ENCODE measurements around the gene ZBTB42.

Gene ZBTB42

GRCh38 chr14:104758981-104759969, 41.6 kb upstream of the ZBTB42 start:
- Histone ChIP-seq H3K27ac (ENCODE audit: low read depth, low read length) (no peak overlapping the region), H3K4me1 (ENCODE audit: control insufficient read depth, insufficient read depth, low read length) (peaks cover 4% of the 10 kb centered on the region), H3K27me3 (ENCODE audit: control insufficient read depth, insufficient read depth, low read length) (no peaks in the 10 kb centered on the region), H3K36me3 (ENCODE audit: control insufficient read depth, insufficient read depth, low read length) (peaks cover 27% of the 10 kb centered on the region), H3K9ac (ENCODE audit: low read length) (no peak overlapping the region), H3K4me3 (ENCODE audit: low read length) (no peak overlapping the region)

GRCh38 chr14:104765517-104765916, 35.4 kb upstream of the ZBTB42 start:
- Histone ChIP-seq H3K4me3 (ENCODE audit: low read length) (no peak overlapping the region), H3K27me3 (ENCODE audit: control insufficient read depth, insufficient read depth, low read length) (no peaks in the 10 kb centered on the region), H3K27ac (ENCODE audit: low read depth, low read length) (no peak overlapping the region), H3K4me1 (ENCODE audit: control insufficient read depth, insufficient read depth, low read length) (no peaks in the 10 kb centered on the region), H3K36me3 (ENCODE audit: control insufficient read depth, insufficient read depth, low read length) (peaks cover 2% of the 10 kb centered on the region), H3K9ac (ENCODE audit: low read length) (no peak overlapping the region)

- Histone ChIP-seq H3K27me3 (ENCODE audit: control insufficient read depth, insufficient read depth, low read length) (no peaks in the 10 kb centered on the region), H3K9ac (ENCODE audit: low read length) (no peak overlapping the region), H3K36me3 (ENCODE audit: control insufficient read depth, insufficient read depth, low read length) (peaks cover 5% of the 10 kb centered on the region), H3K4me3 (ENCODE audit: low read length) (no peak overlapping the region), H3K4me1 (ENCODE audit: control insufficient read depth, insufficient read depth, low read length) (no peaks in the 10 kb centered on the region), H3K27ac (ENCODE audit: low read depth, low read length) (no peak overlapping the region)
Observed at GRCh38 chr14:104766256-104766862, 34.5 kb upstream of the ZBTB42 start.

- no peaks in the 10 kb centered on the region for H3K27me3 ChIP-seq (ENCODE audit: control insufficient read depth, insufficient read depth, low read length)
- H3K4me1 ChIP-seq (ENCODE audit: control insufficient read depth, insufficient read depth, low read length), result no peaks in the 10 kb centered on the region
- H3K4me3 ChIP-seq (ENCODE audit: low read length), result no peak overlapping the region
- peaks cover 11% of the 10 kb centered on the region for H3K36me3 ChIP-seq (ENCODE audit: control insufficient read depth, insufficient read depth, low read length)
- no peak overlapping the region for H3K27ac ChIP-seq (ENCODE audit: low read depth, low read length)
- peak overlapping the region; percentile 6 for H3K9ac ChIP-seq (ENCODE audit: low read length)
Observed at GRCh38 chr14:104766863-104767633, 33.9 kb upstream of the ZBTB42 start.

GRCh38 chr14:104767634-104767918, 33.3 kb upstream of the ZBTB42 start:
- H3K27ac ChIP-seq (ENCODE audit: low read depth, low read length), result no peak overlapping the region

GRCh38 chr14:104768437-104769323, 32.2 kb upstream of the ZBTB42 start:
- Histone ChIP-seq H3K4me3 (ENCODE audit: low read length) (no peak overlapping the region), H3K36me3 (ENCODE audit: control insufficient read depth, insufficient read depth, low read length) (peaks cover 20% of the 10 kb centered on the region), H3K9ac (ENCODE audit: low read length) (no peak overlapping the region), H3K27ac (ENCODE audit: low read depth, low read length) (no peak overlapping the region), H3K4me1 (ENCODE audit: control insufficient read depth, insufficient read depth, low read length) (no peaks in the 10 kb centered on the region), H3K27me3 (ENCODE audit: control insufficient read depth, insufficient read depth, low read length) (no peaks in the 10 kb centered on the region)

More at GRCh38 chr14:104767634-104767918, 33.3 kb upstream of the ZBTB42 start:
- H3K4me1 ChIP-seq (ENCODE audit: control insufficient read depth, insufficient read depth, low read length), result no peaks in the 10 kb centered on the region
- no peaks in the 10 kb centered on the region for H3K27me3 ChIP-seq (ENCODE audit: control insufficient read depth, insufficient read depth, low read length)
- H3K9ac ChIP-seq (ENCODE audit: low read length), result peak overlapping the region; percentile 6
- H3K36me3 ChIP-seq (ENCODE audit: control insufficient read depth, insufficient read depth, low read length), result peaks cover 12% of the 10 kb centered on the region
- no peak overlapping the region for H3K4me3 ChIP-seq (ENCODE audit: low read length)

GRCh38 chr14:104769324-104770071, 31.4 kb upstream of the ZBTB42 start:
- no peak overlapping the region for H3K4me3 ChIP-seq (ENCODE audit: low read length)
- H3K27ac ChIP-seq (ENCODE audit: low read depth, low read length), result no peak overlapping the region
- no peak overlapping the region for H3K9ac ChIP-seq (ENCODE audit: low read length)
- peaks cover 20% of the 10 kb centered on the region for H3K36me3 ChIP-seq (ENCODE audit: control insufficient read depth, insufficient read depth, low read length)
- no peaks in the 10 kb centered on the region for H3K27me3 ChIP-seq (ENCODE audit: control insufficient read depth, insufficient read depth, low read length)
- no peaks in the 10 kb centered on the region for H3K4me1 ChIP-seq (ENCODE audit: control insufficient read depth, insufficient read depth, low read length)

GRCh38 chr14:104770072-104770579, 30.8 kb upstream of the ZBTB42 start:
- H3K27me3 ChIP-seq (ENCODE audit: control insufficient read depth, insufficient read depth, low read length), result no peaks in the 10 kb centered on the region
- no peak overlapping the region for H3K27ac ChIP-seq (ENCODE audit: low read depth, low read length)
- H3K4me1 ChIP-seq (ENCODE audit: control insufficient read depth, insufficient read depth, low read length), result no peaks in the 10 kb centered on the region
- H3K36me3 ChIP-seq (ENCODE audit: control insufficient read depth, insufficient read depth, low read length), result peaks cover 20% of the 10 kb centered on the region
- H3K9ac ChIP-seq (ENCODE audit: low read length), result no peak overlapping the region
- H3K4me3 ChIP-seq (ENCODE audit: low read length), result no peak overlapping the region

- no peak overlapping the region for H3K27ac ChIP-seq (ENCODE audit: low read depth, low read length)
- no peak overlapping the region for H3K9ac ChIP-seq (ENCODE audit: low read length)
- H3K27me3 ChIP-seq (ENCODE audit: control insufficient read depth, insufficient read depth, low read length), result no peaks in the 10 kb centered on the region
- H3K36me3 ChIP-seq (ENCODE audit: control insufficient read depth, insufficient read depth, low read length), result peaks cover 20% of the 10 kb centered on the region
- H3K4me3 ChIP-seq (ENCODE audit: low read length), result no peak overlapping the region
- no peaks in the 10 kb centered on the region for H3K4me1 ChIP-seq (ENCODE audit: control insufficient read depth, insufficient read depth, low read length)
Observed at GRCh38 chr14:104770851-104771272, 30.0 kb upstream of the ZBTB42 start.

- Histone ChIP-seq H3K4me3 (ENCODE audit: low read length) (no peak overlapping the region), H3K4me1 (ENCODE audit: control insufficient read depth, insufficient read depth, low read length) (no peaks in the 10 kb centered on the region), H3K9ac (ENCODE audit: low read length) (no peak overlapping the region), H3K27ac (ENCODE audit: low read depth, low read length) (no peak overlapping the region), H3K36me3 (ENCODE audit: control insufficient read depth, insufficient read depth, low read length) (peaks cover 20% of the 10 kb centered on the region), H3K27me3 (ENCODE audit: control insufficient read depth, insufficient read depth, low read length) (no peaks in the 10 kb centered on the region)
Observed at GRCh38 chr14:104771374-104771773, 29.5 kb upstream of the ZBTB42 start.
